ENCODE results near the gene RBM4B.
A peak's percentile ranks its signal among the peaks of the same experiment; 100 is the strongest.

The RBM4B gene

DNA sequence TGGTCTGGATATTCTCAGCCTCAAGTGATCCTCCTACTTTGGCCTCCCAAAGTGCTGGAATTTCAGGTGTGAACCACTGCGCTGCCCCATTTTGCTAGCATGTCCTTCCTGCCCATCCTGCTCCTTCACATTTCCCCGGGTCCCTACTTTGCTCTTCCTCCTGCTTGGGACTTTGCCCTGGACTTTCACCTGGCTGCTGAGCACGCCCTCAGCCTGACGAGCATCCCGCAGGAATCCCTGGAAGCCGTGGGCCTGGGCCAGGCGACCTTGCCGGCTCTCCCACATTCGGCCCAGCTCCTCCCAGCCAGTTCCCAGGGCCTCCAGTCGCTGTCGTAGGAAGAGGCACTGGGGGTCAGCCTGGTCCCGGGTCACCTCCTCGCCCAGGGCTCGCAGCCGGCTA, 22.6 kb upstream of the RBM4B start:
- CTCF ChIA-PET = interaction anchor here (1.9 to 2.6 kb wide), 2 partner anchors 22 to 133 kb away, joined by 4 to 12 read pairs; partner anchors contain the start of gene RBM4B
- TF ChIP-seq, protein P1, sequence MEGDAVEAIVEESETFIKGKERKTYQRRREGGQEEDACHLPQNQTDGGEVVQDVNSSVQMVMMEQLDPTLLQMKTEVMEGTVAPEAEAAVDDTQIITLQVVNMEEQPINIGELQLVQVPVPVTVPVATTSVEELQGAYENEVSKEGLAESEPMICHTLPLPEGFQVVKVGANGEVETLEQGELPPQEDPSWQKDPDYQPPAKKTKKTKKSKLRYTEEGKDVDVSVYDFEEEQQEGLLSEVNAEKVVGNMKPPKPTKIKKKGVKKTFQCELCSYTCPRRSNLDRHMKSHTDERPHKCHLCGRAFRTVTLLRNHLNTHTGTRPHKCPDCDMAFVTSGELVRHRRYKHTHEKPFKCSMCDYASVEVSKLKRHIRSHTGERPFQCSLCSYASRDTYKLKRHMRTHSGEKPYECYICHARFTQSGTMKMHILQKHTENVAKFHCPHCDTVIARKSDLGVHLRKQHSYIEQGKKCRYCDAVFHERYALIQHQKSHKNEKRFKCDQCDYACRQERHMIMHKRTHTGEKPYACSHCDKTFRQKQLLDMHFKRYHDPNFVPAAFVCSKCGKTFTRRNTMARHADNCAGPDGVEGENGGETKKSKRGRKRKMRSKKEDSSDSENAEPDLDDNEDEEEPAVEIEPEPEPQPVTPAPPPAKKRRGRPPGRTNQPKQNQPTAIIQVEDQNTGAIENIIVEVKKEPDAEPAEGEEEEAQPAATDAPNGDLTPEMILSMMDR (IDR thresholded peaks at IDR 0.05; ENCODE audit: control extremely low read depth, extremely low read depth, low read depth, missing control alignments) = no peak
- POLR2A ChIA-PET = no interaction called here
- DNase-seq (ENCODE audit: extremely low spot score) = no peak

DNA sequence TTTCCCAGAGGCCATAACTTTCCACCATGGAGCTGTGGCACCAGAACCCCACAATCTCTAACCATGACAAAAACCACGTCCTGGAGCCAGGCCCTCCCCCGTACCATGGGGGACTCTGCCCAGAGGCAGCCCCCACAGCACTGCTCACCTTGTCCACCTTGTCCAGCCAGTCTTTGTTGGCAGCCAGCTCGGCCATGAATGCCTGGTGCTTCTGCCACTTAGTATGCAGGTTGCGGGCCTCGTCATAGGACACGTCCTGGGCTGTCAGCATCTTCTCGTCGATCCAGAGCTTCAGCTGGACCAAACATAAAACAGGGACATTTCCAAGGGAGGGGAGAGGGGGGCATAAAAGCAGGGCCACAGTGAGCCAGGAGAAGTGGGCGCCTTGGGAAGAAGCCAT, 20.8 kb upstream of the RBM4B start:
- TF ChIP-seq, protein P1 (IDR thresholded peaks at IDR 0.05; ENCODE audit: control extremely low read depth, extremely low read depth, low read depth, missing control alignments) = no peak
- ChIA-PET CTCF (interaction anchor here (0.7 to 2.6 kb wide), 3 partner anchors 10 to 135 kb away, joined by 3 to 12 read pairs (median 4); partner anchors contain the start of gene RBM4B), POLR2A (no interaction called here)
- DNase-seq (ENCODE audit: extremely low spot score) = no peak

DNA sequence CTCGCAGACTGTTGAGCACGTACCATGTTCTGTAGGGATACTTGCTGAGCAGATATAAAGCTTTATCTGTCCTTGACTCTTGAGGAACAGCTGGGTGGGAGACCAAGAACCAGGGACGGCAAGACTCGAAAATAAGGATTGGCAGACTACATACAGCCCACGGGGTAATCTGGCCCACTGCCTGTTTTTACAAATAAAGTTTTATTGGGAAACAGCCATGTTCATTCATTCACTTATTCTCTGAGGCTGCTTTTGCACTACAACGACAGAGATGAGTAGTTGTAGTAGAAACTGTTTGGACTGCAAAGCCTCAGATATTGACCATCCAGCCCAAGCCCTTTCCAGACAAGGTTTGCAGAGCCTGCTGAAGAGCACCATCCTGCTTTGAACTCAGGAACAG, 20.3 kb upstream of the RBM4B start:
- POLR2A ChIA-PET = no interaction called here
- no peak for DNase-seq (ENCODE audit: extremely low spot score)
- CTCF ChIA-PET = interaction anchor here (2.6 kb wide), 1 partner anchor 136 kb away, joined by 12 read pairs; no protein-coding TSS in a partner anchor
- TF ChIP-seq, protein P1 (IDR thresholded peaks at IDR 0.05; ENCODE audit: control extremely low read depth, extremely low read depth, low read depth, missing control alignments) = no peak

DNA sequence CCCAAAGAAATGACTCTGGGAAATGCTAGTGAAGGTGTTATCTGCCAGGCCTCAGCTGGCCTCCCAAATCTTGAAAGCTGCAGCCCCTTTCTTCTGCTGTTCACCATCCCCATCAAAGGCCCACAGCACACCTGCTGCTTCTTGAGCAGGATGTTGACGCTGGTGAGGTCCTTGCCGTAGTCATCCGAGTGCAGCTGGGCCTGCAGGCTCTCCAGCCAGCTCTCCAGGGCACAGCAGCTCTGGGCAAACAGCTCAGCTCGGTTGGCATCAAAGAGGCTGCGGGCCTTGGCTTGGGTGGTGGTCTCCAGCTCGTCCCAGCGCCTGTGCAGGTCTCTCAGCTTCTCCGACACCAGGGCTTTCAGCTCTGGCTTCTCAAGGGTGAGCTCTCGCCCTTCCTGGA, 18.5 kb upstream of the RBM4B start:
- TF ChIP-seq, protein P1 (IDR thresholded peaks at IDR 0.05; ENCODE audit: control extremely low read depth, extremely low read depth, low read depth, missing control alignments) = no peak
- DNase-seq (ENCODE audit: extremely low spot score) = no peak
- CTCF ChIA-PET = interaction anchor here (0.8 to 10.6 kb wide), 9 partner anchors 16 to 187 kb away, joined by 3 to 241 read pairs (median 4); partner anchors contain the start of genes RBM4B and RCE1
- POLR2A ChIA-PET = interaction anchor here (0.6 kb wide), 1 partner anchor 92 kb away, joined by 3 read pairs; no protein-coding TSS in a partner anchor

DNA sequence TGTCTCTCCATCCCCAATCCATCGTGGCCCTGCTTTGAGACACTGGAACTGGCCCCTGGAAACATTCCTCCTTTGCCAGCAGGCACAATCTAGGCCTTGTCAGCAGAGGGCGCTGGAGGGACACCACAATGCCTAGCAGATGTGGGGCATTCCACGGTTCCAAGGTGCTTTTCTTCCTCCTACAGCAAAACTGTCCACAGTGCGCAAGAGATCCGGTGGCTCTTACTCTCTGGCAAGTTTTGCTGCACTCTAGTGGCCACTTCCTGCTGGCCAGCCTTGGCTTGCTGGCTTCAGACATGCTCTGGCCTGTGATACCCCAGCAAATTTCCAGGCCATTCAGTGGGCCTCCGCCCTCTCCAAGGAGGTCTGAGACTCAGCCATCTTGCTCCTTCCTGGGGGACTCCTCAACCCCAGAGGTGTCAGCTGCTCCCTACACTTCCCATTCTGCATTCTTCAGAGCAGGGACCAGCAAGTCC, 17.1 kb upstream of the RBM4B start:
- CTCF ChIA-PET = interaction anchor here (0.5 to 10.6 kb wide), 16 partner anchors 13 to 253 kb away, joined by 3 to 241 read pairs (median 4); partner anchors contain the start of genes RBM4B, RCE1 and SPTBN2
- POLR2A ChIA-PET = no interaction called here
- TF ChIP-seq, protein P1 (IDR thresholded peaks at IDR 0.05; ENCODE audit: control extremely low read depth, extremely low read depth, low read depth, missing control alignments) = peak; percentile 88
- peak; percentile 90 for DNase-seq (ENCODE audit: extremely low spot score)

DNA sequence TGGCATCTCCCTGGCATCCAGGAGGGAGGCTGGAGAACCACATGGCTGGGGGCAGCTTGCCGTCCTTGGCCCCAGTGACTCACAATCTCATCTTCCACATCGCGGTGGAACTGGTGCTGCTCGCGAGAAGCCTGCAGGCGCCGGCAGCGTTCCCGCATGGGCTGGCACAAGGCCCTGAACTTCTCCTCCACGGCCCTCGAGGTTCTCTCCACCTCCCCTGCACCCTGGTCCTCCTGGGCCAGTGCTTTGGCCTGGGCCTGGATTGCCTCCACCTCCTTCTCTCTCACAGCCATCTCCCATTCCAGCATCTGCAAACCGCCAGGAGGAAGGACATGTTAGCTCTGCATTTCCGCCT, 16.3 kb upstream of the RBM4B start:
- ChIA-PET POLR2A (no interaction called here), CTCF (interaction anchor here (0.6 to 10.6 kb wide), 8 partner anchors 13 to 254 kb away, joined by 3 to 241 read pairs (median 4); partner anchors contain the start of gene RCE1)
- no peak for DNase-seq (ENCODE audit: extremely low spot score)
- TF ChIP-seq, protein P1 (IDR thresholded peaks at IDR 0.05; ENCODE audit: control extremely low read depth, extremely low read depth, low read depth, missing control alignments) = no peak

All from GM10248 (cell line).